Fibroblast of villous mesenchyme (primary cell): Measurements from ENCODE around the gene HINFP. TPM values are rescaled to one million over a fixed set of nuclear protein-coding genes. Genes with fewer than 3 reads are reported as not detected.
"Not testable (repeated sequence)": the region's sequence is repeated elsewhere in the genome, so short reads cannot be mapped to it uniquely, and the experiment has no call there.

Source experiments
- DNase-seq: peaks from one replicate; pipeline ENCODE4 v3.0.0-alpha.2; 2010; ENCODE audit warnings: low read depth
- H3K4me3 ChIP-seq: 2 replicates; pipeline ENCODE4 v1.5.1; 2011; ENCODE audit warnings: low read depth, mild to moderate bottlenecking, low read length
- total RNA-seq: library from RNA; depleted of rRNA; stranded (reverse); fragments of >200 nt; gene quantifications from 2 replicates; pipeline ENCODE4 v1.2.3, GENCODE V29; 2012
- TF ChIP-seq, protein P1 (sequence below): IDR thresholded peaks from 2 replicates; pipeline ENCODE4 v1.5.1; 2012; ENCODE audit warnings: low read depth, mild to moderate bottlenecking, low read length; ENCODE audit not compliant: insufficient read depth

HINFP gene
- total RNA-seq, 1 donor, result 18.6 TPM

DNA sequence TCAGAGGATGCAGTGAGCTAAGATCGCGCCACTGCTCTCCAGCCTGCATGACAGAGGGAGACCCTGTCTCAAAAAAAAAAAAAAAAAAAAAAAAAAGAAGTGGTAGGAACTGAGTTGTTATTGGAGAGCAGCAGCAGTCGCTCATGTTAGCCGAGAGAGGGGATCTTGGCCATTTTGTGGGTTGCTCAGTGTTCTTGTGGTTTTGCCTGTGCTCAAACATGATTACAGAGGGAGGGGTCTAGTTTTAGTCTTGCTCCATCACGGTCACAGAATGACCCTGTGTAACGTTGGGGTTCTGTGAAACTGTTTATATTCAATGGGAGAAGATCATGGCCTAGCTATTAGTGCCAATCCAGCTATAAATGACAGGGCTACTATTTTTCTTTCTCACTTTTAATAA is 21.7 kb upstream of the HINFP start:
- TF ChIP-seq, protein P1, sequence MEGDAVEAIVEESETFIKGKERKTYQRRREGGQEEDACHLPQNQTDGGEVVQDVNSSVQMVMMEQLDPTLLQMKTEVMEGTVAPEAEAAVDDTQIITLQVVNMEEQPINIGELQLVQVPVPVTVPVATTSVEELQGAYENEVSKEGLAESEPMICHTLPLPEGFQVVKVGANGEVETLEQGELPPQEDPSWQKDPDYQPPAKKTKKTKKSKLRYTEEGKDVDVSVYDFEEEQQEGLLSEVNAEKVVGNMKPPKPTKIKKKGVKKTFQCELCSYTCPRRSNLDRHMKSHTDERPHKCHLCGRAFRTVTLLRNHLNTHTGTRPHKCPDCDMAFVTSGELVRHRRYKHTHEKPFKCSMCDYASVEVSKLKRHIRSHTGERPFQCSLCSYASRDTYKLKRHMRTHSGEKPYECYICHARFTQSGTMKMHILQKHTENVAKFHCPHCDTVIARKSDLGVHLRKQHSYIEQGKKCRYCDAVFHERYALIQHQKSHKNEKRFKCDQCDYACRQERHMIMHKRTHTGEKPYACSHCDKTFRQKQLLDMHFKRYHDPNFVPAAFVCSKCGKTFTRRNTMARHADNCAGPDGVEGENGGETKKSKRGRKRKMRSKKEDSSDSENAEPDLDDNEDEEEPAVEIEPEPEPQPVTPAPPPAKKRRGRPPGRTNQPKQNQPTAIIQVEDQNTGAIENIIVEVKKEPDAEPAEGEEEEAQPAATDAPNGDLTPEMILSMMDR, result no peak
- no peak for DNase-seq
- no peak overlapping the region for H3K4me3 ChIP-seq

DNA sequence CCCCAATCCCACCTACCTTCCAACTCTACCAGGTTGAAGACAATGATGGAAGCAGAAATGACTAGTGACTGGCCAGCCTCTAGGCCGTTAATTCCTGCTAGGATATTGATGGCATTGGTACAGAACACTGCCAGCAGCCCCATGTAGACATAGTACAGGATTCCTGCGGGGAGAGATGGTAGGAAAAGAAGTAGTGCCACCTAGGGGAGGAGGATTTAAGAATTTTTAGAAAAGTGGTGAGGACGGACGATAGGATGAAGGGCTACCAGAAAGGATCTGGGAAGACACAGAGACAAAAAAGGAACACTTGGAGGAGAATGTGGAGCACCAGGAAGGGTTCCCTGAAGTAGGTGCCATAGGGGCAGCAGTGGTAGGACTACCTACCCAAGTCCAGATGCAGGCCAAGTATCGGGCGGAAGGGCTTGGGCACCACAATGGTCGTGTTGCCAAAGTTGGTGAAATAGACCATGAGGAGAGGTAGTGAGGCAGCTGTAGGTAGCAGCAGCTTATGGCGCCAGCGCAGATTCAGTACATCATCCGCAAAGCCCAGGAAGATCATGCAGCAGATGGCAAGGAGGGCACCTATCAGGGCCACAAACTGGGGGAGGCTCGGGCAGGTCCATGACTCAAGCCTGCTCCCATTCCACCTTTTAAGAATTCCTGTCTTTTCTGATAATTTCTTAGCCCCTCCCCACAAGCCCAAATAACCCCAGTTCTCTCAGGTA is 21.0 kb upstream of the HINFP start:
- peak; percentile 55 for DNase-seq
- TF ChIP-seq, protein P1, result peak; percentile 61
- H3K4me3 ChIP-seq, result peak overlapping the region; percentile 89

DNA sequence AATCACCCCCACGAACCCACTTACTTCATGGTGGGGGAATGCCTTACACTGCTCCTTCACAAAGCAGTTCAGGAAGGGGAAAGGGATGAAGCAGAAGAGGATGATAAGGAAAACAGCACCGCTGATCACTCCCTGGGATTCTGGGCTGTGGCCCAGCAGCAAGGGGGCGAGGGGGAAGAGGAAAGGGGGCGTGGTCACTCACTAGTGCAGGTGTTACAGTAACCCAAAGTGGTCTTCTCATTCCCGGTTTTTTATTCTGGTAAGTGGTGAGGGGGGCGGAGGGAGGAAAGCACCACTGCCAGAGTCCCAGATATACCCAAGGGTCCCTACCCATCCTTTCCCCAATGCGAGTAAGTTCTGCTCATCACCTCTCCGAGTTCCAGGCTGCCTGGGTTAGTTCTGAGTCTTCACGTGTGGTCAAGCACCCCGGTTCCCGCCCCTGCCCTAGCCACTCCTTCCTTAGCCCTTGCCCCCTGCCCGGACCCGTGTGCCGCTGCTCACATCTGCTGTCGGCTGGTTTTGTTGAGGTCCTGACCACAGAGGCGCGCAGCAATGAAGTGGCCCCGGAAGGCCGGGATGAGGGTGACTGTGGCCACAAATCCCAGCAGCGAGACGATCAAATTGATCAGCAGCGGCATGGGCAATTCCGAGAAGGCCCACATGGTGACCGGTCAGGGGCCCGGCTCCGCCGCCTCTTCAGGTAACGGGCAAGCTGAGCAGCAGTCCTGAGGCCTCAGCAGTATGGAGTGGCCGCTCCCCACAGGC is 20.2 kb upstream of the HINFP start:
- TF ChIP-seq, protein P1, result peak; percentile 6
- DNase-seq, result no peak
- peak overlapping the region; percentile 89 for H3K4me3 ChIP-seq

DNA sequence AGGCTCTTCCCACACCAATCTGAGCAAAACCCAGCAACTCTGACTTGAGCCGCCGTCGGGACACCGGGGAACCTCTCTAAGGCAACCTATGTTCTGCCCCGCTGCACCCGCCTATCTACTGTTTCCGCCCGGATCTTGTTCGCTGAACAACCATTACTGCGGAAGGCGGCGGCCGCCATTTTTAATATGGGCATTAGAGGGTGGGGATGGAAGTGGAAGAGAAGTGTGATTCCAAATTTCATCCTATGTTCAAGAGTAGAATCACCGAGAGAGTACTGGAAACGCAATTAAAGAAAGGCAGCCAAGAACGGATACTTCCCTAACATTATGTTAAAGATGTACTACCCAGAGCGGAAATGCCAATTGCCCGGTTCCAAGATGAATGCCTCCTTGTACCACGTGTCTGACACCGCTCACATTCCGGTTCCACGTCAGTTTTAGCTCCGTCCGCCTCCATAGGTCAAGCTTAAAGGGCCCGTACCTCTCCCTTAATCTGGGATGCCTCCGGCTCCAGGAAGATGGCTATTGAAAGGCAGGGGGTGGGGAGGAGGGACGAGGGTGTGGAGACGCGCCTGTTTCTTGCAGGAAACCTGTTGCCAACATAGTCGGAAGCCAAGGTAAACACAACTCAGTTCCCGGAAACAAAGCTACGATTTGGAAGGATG is 19.5 kb upstream of the HINFP start, which contains the start of gene DPAGT1:
DPAGT1 (minus strand) TSS at position 95 of the 665 bp plus-strand sequence. CDS start 198 bp downstream, outside the sequence.
- peak; percentile 97 for DNase-seq
- peak within 1 kb of the TSS; percentile 89 for H3K4me3 ChIP-seq
- TF ChIP-seq, protein P1, result no peak

DNA sequence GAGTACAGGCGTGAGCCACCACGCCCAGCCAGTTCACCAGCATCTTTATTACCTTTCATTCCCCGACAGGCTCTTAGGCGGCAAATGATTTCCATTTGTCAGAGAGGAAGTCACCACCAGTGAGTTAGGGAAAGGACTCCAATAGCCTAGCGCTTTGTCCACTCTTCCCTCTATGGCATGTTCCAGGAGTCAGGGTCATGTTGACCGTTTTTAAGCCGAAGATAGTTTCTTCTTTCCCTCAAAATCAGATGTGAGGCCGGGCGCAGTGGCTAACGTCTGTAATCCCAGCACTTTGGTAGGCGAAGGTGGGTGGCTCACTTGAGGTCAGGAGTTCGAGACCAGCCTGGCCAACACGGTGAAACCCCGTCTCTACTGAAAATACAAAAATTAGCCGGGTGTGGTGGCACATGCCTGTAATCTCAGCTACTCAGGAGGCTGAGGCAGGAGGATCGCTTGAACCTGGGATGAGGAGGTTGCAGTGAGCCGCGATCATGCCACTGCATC is 18.2 kb upstream of the HINFP start:
- not testable (repeated sequence) for DNase-seq
- peak overlapping the region; percentile 89 for H3K4me3 ChIP-seq

DNA sequence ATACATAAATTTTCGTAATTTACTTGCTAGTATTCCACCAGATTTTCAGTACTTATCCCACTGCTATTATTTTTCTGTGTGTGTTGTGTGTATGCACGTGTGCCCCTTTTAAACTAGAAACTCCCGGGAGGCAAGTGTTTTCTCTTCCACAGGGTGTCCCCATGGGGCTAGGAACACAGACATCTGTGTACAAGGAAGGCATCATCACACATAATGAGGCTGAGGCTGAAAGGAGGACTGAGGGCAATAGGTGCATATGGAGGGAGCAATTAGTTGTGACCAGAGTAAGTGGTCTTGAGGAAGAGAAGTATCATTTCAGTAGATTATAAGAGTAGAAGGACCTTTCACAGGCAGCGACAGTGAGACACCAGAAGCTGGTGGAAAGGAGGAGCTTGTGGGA is 17.6 kb upstream of the HINFP start:
- TF ChIP-seq, protein P1, result peak; percentile 8
- no peak overlapping the region for H3K4me3 ChIP-seq
- no peak for DNase-seq
